Testis (tissue), 3 donors: ENCODE results near the gene RNH1. TPM values are rescaled to one million over a fixed set of nuclear protein-coding genes. Genes with fewer than 3 reads are reported as not detected.

Source experiments
- DNase-seq: peaks from one replicate; pipeline ENCODE4 v3.0.0-alpha.2; 2019
- H3K27ac ChIP-seq, 2 donors: fragments of 200-600 bp; sonication (generic); one replicate each; pipeline ENCODE4 v1.5.1; 2019
- H3K27me3 ChIP-seq: fragments of 200-600 bp; sonication (generic); one replicate; pipeline ENCODE4 v1.5.1; 2019
- H3K36me3 ChIP-seq: fragments of 200-600 bp; sonication (generic); one replicate; pipeline ENCODE4 v1.5.1; 2017; ENCODE audit warnings: low read depth; ENCODE audit errors: missing control alignments
- H3K4me1 ChIP-seq: fragments of 200-600 bp; sonication (generic); one replicate; pipeline ENCODE4 v1.5.1; 2019
- H3K4me3 ChIP-seq, 2 donors: fragments of 200-600 bp; sonication (generic); one replicate each; pipeline ENCODE4 v1.5.1; 2017 to 2019
- H3K9me3 ChIP-seq: fragments of 200-600 bp; sonication (generic); one replicate; pipeline ENCODE4 v1.5.1; 2017
- POLR2A ChIP-seq: fragments of 450-650 bp; IDR thresholded peaks from one replicate; pipeline ENCODE4 v1.6.1; 2017; ENCODE audit warnings: antibody characterized with exemption, mild to moderate bottlenecking, moderate library complexity
- WGBS, 2 donors: methylation state at CpG; one replicate each; pipeline ENCODE4 v1.1.5; 2018; 5-methylcytosine and 5-hydroxymethylcytosine counted together
- intact Hi-C: fragments of 100-400 bp; cut with DNase I; formaldehyde crosslinking; loops from one replicate; pipeline ENCODE4 v1.15.1; 2023; ENCODE audit warnings: low total_unique reads
- polyA plus RNA-seq: library from polyadenylated mRNA; stranded (reverse); fragments of 350-450 nt; fragmentation: Illumina TruSeq; extraction: RNeasy Lipid Tissue Mini Kit (QIAGEN cat#74804); gene quantifications from one replicate; pipeline ENCODE4 v1.2.3, GENCODE V29; 2014; ENCODE audit warnings: low read depth, low replicate concordance; ENCODE audit not compliant: insufficient read depth
- total RNA-seq, 2 donors: library from RNA; depleted of rRNA; stranded (reverse); fragments of >200 nt; gene quantifications; one replicate each; pipeline ENCODE4 v1.2.3, GENCODE V29; 2016
- TF ChIP-seq, protein P1 (sequence below), 3 experiments: fragments of 450-650 bp in 2 of 3; fragments of 200-600 bp in 1 of 3; sonication (generic) in 1 of 3; IDR thresholded peaks; one replicate each; pipeline ENCODE4 v1.5.1; 2016 to 2019; ENCODE audit warnings: antibody characterized with exemption in 3 of 3, mild to moderate bottlenecking in 2 of 3, moderate library complexity in 1 of 3

RNH1 gene
- total and polyA plus RNA-seq, 3 donors from 2014 or later = 210 to 264 (median 211) TPM

GRCh38 chr11:495537-495931 is 11.5 kb downstream of the RNH1 start:
- no peak for DNase-seq
- H3K36me3 ChIP-seq = no peaks in the 10 kb centered on the region
- H3K9me3 ChIP-seq = no peaks in the 10 kb centered on the region
- WGBS, 2 donors = 46 to 66% methylated on average over 10 of the region's 10 CpGs
- H3K4me1 ChIP-seq = peaks cover 7% of the 10 kb centered on the region
- no peaks in the 10 kb centered on the region for H3K27me3 ChIP-seq
- TF ChIP-seq, protein P1, sequence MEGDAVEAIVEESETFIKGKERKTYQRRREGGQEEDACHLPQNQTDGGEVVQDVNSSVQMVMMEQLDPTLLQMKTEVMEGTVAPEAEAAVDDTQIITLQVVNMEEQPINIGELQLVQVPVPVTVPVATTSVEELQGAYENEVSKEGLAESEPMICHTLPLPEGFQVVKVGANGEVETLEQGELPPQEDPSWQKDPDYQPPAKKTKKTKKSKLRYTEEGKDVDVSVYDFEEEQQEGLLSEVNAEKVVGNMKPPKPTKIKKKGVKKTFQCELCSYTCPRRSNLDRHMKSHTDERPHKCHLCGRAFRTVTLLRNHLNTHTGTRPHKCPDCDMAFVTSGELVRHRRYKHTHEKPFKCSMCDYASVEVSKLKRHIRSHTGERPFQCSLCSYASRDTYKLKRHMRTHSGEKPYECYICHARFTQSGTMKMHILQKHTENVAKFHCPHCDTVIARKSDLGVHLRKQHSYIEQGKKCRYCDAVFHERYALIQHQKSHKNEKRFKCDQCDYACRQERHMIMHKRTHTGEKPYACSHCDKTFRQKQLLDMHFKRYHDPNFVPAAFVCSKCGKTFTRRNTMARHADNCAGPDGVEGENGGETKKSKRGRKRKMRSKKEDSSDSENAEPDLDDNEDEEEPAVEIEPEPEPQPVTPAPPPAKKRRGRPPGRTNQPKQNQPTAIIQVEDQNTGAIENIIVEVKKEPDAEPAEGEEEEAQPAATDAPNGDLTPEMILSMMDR (IDR thresholded peaks at IDR 0.05) = no peak
- TF ChIP-seq POLR2A = no peak
- no peak overlapping the region for H3K27ac ChIP-seq
- intact Hi-C loops = no loop called here
- no peak overlapping the region for H3K4me3 ChIP-seq

- peaks cover 7% of the 10 kb centered on the region for H3K4me1 ChIP-seq
- TF ChIP-seq, protein P1 (IDR thresholded peaks at IDR 0.05) = no peak
- TF ChIP-seq POLR2A = no peak
- intact Hi-C loops = no loop called here
- WGBS, 2 donors = 69 to 83% methylated on average over 4 to 37 of the region's 37 CpGs
- H3K9me3 ChIP-seq = no peaks in the 10 kb centered on the region
- no peak overlapping the region for H3K4me3 ChIP-seq
- no peak for DNase-seq
- H3K36me3 ChIP-seq = no peaks in the 10 kb centered on the region
- no peaks in the 10 kb centered on the region for H3K27me3 ChIP-seq
- H3K27ac ChIP-seq = no peak overlapping the region
Observed at GRCh38 chr11:494761-495536, 12.1 kb downstream of the RNH1 start.

DNA sequence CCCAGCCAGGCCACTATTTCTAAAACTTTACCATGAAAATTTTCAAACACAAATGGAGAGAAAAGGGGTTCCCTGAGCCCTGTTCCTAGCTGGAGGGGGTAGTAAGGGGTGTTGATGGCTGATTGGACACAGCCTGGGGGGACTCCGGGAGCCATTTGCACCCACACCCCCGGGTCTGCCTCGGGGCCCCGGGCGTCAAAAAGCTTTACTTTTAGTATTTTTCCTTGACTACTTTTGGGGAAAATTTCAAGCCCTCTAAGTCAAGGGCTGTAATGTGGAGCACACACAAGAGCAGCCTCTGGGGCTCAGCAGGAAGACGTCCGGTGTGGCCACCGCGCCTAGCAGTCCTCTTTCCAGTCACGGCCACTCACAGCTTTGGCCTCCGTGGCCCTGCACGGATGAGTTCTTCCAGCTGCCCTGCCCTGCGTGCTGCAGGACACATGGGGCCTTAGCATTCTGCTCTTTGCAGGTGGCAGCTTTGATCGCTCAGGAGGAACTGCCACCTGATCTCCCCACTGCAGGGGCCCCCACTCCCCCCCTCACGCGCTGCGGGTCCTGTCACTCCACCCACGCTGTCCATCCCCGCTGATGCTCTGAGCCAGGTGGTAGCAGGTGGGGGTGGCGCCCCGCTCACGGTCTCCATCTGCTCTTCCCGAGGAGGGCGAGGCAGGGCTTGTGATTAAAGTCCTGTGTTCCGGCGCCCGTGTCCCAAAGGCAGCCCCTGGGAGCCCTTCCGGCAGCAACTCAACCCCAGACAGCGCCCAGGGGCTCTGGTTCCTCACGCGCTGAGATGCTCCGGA is 14.4 kb downstream of the RNH1 start:
- TF ChIP-seq, protein P1 (IDR thresholded peaks at IDR 0.05) = no peak
- TF ChIP-seq POLR2A = no peak
- H3K36me3 ChIP-seq = no peaks in the 10 kb centered on the region
- no peak for DNase-seq
- 80 to 83% methylated on average over 25 to 32 of the region's 32 CpGs for WGBS, 2 donors
- H3K27me3 ChIP-seq = no peaks in the 10 kb centered on the region
- no peaks in the 10 kb centered on the region for H3K9me3 ChIP-seq
- no peak overlapping the region for H3K27ac ChIP-seq
- H3K4me1 ChIP-seq = peaks cover 7% of the 10 kb centered on the region
- intact Hi-C loops = no loop called here
- no peak overlapping the region for H3K4me3 ChIP-seq

GRCh38 chr11:491358-491757 is 15.7 kb downstream of the RNH1 start:
- no peak for DNase-seq
- Histone ChIP-seq H3K27ac (no peak overlapping the region), H3K9me3 (no peaks in the 10 kb centered on the region), H3K4me3 (no peak overlapping the region), H3K36me3 (no peaks in the 10 kb centered on the region), H3K4me1 (peaks cover 5% of the 10 kb centered on the region), H3K27me3 (no peaks in the 10 kb centered on the region)
- TF ChIP-seq, protein P1 (IDR thresholded peaks at IDR 0.05) = no peak
- TF ChIP-seq POLR2A = no peak
- WGBS, 2 donors = 79 to 86% methylated on average over 3 to 7 of the region's 7 CpGs
- intact Hi-C loops = no loop called here
